Inflammatory macrophage (primary cell): Measurements from ENCODE around the gene FASTK.
A peak's percentile ranks its signal among the peaks of the same experiment; 100 is the strongest.

ENCODE experiments used
- DNase-seq, 2 donors: peaks; one replicate each; pipeline ENCODE4 v3.0.0-alpha.2; 2020 to 2022

FASTK gene

DNA sequence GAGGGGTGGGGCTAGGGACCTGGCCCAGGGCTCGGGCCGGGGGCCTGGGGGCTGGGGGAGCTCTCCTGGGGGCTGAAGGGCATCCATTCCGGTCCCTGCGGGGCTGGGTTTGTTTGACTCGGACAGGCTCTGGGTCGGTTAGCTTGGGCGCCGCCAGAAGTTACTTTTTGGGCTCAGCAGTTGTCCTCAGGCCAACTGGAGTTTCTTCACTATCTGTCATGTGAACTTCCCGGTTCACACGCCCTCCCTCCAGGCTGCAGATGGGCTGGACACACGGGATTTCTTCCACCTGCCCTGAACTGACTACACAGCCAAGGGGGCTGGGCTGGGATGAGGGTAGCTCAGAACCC, 17.4 kb downstream of the FASTK start:
- no peak for DNase-seq

DNA sequence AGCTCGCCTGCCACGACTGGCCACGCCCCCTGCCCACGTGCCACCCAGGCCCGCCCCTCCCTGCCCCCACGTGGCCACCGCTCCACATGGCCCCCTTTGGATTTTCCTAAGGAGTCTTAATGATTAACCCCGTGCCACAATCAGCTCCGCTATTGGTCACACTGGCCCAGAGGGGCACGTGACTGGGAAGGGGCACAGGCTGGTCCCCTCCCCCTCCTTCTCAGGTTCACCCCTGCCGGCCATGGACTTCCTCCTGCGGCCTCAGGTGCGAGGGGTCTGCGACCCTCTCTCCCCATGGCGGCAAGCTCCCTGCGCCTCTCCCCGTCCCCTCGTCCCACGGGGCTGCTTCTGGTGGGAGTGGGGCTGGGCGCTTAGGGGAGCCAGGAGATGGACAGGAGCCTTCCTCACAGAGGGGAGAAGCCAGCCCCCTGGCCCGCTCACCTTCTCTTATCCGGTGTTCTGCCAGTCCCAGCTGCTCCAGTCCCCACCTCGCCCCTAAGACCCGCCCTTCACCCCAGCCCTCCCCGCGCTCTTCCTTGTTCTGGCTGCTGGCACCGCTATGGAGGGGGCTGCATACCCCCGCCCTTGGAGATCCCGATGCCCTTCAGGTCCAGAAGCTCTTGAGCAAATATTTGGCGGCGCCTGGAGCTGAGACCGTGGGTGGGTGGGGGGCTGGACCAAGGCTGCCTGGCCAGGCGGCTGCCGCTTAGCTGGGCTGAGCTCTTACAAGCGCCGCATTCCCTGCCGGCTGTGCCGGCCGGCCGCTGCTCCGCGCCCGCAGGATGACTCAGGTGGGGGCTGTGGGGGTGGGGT, 18.0 kb downstream of the FASTK start:
- no peak for DNase-seq

DNA sequence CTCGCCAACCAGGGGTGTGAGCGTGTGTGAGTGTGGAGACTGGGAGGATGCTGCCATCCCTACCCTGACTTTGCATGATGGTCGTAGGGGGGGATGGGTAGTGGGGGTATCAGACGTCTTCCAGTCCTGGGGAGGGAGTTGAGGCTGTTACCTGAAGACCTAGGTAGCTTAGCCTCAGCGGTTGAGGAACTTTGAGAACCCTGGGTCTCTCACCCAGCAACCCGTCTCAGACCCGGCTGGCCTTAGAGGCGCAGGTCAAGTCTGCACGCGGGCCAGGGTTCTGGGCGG, 18.6 kb downstream of the FASTK start:
- DNase-seq: no peak

DNA sequence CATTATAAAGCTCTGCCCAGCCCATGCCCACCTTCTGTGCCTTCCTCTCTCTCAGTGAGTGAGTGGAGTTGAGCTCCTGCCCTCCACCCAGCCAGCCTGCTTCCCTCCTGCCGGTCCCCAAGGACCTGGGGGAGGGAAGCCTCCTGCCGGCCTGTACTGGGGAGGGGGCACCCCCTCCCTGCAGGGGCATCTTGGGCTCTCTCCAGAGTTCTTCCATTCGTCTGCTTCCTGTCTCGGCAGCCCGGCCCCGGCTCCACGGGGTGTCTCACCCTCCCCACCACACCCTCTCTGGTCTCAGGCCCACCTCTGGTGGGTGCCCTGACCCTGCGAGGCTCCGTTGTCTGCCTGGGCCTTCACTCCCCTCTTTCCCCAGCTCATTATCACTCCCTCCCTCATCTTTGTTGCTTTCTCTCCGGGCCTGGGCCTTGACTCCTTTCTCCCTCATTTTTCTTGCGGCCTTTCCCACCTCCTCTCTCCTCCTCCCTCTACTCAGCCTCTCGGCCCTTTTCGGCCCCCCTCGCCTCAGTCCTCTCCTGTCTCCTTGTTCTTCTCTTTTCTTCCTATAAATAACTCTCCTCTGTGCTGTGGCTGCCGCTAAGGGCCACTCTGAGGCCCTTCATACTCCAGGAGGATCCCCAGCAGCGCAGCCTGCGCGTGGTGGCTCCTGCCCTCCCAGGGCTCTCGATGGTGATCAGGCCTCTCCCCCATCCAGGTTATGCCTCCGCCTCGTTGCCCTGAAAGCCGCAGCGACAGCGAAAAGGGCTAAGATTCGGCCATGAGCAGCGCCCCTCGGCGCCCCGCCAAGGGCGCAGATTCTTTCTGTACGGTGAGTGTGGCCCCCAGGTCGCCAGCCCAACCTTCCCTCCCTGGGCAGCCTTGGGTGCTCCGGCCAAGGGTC, 19.1 kb downstream of the FASTK start:
- no peak for DNase-seq

DNA sequence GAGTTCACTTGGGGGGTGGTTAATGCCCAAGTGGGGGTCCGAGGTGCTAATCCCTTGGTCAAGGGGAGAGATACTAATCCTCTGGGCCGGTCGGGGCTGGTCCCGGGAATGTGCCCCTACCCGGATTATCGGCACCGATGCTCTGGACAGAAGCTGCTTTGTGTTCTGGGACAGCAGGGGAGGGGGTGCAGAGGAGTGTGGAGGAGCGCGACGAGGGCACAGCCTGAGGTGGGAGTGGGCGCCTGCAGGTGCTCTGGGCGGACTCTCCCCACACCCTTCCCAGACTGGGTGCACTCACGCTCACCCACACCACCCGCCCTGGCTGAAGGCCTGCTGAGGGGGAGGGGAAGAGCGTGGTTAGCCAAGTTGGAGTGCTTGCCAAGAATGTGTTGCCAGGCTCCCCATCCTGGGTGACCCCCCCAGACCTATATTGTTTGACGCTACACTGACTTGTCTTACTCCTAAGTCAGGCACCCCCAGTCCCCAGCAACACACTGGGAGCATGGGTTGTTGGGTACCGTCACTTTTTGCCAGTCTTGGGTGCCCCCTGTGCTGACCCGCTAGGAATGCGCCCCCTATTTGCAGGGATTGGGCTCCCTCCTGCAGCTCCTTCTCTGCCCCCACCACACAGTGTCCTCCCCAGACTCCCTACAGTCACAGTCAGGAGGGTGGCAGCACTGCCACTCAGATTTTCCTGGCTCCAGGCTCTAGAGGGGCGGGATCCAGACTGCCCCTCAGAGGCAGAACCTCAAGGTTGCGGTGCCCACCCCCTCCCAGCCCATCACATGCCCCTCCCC, 20.0 kb downstream of the FASTK start:
- peak in 1 of 2 donors; percentile 14 for DNase-seq

DNA sequence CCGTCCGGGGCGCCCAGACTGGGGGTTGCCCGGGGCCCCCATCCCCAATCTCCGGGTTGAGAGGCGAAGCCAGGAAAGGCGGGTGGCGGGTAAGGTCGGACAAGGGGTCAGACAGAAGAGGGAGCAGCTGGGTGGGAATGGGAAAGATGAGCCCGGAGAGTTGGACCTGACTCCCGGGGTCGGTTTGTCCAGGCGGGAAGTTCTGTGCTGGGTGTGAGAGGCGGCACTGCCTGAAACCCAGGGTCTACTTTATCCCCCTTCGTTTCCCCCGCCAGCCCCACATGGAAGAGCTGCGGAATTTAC, 20.5 kb downstream of the FASTK start:
- DNase-seq: no peak

DNA sequence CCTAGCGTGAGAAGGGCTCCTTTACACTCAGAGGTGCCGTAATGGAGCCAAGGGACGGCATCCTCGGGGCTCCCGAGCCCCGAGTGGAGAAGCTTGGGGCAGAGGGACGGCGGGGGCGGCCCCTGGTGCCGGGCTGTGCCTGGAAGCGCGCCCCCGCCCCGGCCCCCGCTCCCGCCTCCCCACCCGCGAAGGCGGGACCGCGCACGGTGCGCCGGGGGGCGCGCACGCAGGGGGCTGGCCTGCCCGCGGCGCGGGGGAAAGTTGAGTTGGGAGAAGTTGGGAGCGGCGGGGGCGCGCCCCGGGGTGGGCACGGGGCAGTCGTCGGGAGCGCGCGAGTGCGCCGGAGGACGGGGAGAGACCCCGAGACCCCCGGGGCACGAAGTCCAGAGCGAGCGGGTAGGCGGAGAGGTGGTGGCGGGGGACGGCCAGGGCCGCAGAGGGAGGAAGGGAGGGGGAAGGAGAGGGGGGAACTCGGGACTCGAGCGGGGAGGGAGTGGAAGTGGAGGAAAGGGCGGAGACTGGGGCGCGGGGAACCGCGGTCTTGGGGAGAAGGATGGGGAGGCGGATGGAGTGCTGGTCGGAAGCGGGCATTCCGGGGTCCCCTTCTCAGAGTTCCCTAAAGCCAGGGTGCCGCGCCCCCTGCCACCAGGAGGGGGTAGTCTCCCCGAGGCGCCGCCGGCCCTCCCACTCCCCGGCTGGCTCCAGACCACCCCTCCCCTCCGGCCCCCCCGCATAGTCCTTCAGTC, 21.1 kb downstream of the FASTK start, which contains the start of gene SLC4A2:
Gene SLC4A2 (plus strand): TSS at position 223 of the 746 bp plus-strand sequence. CDS start 2,399 bp downstream, outside the sequence.
- DNase-seq: peak; percentile 57 to 62

DNA sequence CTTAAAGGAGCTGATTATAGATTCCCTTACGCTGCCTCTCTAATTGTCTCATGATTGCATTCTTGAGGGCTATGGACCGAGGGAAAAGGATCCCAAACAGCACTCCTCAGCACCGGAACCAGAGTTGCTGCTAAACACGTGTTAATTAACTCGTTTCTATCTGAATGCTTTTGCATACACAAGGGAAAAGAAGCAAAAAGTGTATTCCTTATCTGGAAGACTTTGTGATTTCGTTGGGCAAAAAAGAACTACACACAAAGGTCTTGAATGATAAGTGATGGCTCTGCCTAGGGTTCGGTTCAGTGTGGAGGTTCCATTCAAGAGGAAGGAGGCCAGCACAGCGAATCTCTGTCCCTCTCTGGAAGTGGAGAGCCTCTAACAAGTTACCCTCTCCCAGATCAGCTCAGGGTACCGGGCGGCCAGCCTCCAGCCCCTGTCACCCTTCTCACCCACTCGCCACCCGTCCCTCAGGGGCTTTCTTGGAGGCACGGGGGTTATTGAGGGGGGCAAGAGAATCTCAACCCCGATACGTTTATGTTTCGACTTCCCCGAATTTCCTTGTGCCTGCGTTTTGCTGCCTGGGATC, 21.7 kb downstream of the FASTK start:
- peak; percentile 10 to 12 for DNase-seq

DNA sequence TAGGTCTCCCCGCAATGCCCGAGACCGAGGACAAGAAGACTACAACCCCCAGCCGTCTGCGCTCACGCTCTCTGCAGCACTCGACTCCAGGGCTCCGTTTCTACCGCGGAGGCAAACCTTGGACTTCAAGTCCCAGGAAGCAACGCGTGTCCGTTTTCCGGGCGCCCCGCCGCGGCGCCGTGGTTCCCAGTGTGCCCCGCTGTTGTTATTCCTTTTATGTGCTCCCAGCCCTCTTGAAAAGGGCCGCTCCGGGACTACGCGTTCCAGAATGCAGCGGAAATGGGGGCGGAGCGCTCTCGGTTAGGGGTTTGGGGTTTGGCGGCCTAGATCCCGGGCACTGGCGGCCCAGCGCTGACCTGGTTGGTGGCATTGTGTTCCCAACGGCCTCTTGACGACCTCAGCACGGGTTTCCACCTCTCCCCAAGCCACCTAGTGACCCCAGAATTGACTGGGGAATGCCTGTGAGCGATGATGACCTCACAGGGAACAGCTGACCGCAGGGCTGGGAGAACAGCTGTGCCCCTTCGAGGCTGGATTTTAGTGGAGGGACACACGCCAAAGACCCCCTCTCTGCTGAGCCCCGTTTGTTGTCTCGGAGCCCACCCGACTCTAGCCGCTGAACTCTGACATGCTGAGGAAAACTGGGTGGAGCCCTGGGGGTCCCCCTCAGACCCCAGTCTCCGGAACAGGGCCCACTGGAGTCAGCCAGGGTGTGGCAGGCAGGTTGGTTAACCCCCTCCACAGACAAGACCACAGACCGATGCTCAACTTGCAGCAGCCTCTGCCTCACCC, 22.4 kb downstream of the FASTK start:
- DNase-seq: peak; percentile 99 to 100

DNA sequence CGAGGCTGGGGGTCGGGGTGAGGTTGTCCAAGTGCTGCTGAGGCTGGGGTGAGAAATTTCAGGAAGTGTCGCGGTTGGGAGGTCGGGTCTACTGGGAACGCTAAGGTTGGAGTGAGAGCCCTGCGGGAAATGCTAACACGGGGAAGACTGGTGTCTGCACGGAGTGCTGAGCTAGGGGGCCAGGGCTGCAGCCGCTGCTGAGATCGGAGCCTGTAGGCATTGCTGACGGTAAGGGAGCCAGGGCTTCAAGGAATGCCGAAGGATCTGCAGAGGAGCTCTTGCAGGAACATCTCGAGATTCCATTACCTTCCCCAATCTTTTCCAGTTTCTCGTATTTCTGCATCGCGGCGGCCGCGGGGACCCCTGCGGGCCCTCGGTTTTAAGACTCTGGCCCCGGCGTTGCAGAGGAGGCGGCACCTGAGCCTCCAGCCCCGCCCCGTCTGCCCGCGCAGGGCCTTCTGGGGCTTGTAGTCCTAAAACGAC, 23.1 kb downstream of the FASTK start, which contains the start of gene CDK5:
Gene CDK5 (minus strand): TSS at position 392 of the 483 bp plus-strand sequence. CDS start 49 bp downstream, at position 343.
- peak in 1 of 2 donors; percentile 27 for DNase-seq

DNA sequence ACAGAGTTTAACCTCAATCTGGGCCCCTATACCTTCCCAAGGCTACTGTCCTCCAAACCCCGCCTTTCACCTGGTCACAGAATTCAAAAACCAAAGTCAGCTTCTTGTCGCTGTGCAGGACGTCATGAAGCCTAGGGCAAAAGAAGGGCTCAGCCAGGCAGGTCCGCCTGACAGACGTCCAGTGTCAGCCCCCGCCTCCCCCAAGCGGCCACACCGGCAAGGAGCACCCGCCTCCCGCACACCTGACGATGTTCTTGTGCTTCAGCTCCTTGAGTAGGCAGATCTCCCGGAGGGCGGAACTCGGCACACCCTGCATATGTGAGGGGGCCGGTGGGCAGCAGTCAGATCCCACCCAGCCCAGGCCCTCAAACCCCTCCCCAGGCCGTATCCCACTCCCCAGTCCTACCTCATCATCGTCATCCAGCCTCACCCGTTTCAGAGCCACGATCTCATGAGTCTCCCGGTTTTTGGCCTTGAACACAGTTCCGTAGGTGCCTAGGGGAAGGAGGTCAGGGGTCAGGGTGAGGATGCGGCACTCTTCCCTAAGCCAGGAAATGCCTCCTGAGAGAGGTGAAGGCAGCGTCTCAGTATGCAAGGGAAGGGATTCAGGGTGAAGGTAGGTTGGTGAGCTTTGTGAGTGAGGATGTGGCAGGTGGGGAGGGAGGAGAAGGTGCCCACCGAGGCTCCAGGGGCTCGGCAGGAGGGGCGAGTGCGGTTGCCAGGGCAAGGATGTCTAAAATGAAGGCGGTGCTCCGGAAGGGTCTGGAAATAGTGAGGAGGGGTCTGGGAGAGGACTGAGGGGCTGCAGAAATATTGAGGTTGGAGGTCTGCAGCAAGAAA, 23.7 kb downstream of the FASTK start:
- no peak for DNase-seq

DNA sequence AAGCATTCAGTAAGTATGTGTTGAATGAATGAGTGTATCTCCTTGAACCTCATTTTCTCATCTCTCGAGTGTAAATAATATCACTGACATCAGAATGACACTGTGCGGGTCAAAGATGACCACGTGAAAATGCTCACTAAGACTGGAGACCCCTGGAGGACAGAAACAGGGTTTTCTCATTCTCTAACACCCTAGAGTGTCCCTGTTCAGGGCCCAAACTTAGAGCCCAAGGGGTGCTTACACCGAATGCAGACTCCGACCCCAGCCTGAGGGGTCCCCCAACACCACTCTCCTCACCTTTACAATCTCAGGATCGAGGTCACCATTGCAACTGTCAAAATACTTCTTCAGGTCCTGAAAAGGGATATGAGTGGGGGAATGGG, 24.3 kb downstream of the FASTK start:
- no peak for DNase-seq

DNA sequence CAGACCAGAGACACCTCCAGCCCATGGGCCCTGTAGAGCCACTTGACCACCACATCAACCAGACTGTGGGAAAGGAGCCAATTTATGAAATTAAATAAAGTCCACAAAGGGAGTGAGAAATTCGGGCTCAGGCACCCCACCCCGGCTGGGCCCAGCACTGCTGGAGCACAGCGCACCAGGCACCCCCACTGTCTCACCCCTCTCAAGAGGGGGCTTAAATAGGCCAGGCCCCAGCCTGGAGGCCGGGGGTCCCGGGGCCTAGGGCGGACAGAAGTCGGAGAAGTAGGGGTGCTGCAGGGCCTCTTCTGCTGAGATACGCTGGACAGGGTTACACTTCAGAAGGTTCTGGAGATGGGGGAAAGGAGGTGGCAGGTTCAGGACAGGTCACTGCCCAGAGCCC, 26.9 kb downstream of the FASTK start:
- DNase-seq: no peak

DNA sequence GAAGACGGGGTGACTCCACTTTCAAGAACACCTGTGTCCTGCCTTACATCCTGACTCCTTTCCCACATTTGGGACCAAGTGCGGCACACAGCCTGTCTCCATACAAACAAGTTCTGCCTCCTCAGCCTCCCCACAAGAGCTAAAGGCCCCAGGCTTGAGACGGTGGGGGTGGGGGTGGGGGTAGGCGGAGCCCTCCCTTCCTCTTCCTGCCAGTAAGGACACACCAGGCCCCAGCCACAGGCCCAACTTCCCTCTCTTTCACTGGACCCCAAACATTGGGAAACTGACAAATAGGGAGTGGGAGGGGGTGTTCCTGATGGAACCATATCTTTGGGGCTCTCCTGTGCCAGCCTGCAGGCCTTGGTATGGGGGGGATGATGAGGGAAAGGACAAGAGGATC, 27.5 kb downstream of the FASTK start:
- DNase-seq: peak; percentile 60 to 79

DNA sequence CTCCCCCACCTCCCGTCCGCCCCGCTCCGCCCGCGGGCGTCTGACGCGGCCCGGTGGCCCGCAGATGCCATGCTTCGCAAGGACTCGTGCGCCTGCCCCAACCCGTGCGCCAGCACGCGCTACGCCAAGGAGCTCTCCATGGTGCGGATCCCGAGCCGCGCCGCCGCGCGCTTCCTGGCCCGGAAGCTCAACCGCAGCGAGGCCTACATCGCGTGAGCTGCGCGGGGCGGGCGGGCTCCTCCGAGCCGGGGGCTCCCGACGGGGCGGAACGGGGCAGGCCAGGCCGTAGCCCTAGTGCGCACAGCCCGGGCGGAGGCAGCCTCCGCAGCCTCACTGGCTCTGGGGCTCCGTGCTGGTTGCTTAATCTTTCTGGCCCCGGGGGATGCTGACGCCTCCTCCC, 29.5 kb downstream of the FASTK start:
- peak; percentile 46 to 64 for DNase-seq

DNA sequence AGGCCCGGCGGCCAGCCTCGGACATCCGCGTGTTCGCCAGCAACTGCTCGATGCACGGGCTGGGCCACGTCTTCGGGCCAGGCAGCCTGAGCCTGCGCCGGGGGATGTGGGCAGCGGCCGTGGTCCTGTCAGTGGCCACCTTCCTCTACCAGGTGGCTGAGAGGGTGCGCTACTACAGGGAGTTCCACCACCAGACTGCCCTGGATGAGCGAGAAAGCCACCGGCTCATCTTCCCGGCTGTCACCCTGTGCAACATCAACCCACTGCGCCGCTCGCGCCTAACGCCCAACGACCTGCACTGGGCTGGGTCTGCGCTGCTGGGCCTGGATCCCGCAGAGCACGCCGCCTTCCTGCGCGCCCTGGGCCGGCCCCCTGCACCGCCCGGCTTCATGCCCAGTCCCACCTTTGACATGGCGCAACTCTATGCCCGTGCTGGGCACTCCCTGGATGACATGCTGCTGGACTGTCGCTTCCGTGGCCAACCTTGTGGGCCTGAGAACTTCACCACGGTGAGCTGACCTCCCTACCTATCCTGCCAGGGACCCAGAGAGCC, 31.6 kb downstream of the FASTK start:
- no peak for DNase-seq

DNA sequence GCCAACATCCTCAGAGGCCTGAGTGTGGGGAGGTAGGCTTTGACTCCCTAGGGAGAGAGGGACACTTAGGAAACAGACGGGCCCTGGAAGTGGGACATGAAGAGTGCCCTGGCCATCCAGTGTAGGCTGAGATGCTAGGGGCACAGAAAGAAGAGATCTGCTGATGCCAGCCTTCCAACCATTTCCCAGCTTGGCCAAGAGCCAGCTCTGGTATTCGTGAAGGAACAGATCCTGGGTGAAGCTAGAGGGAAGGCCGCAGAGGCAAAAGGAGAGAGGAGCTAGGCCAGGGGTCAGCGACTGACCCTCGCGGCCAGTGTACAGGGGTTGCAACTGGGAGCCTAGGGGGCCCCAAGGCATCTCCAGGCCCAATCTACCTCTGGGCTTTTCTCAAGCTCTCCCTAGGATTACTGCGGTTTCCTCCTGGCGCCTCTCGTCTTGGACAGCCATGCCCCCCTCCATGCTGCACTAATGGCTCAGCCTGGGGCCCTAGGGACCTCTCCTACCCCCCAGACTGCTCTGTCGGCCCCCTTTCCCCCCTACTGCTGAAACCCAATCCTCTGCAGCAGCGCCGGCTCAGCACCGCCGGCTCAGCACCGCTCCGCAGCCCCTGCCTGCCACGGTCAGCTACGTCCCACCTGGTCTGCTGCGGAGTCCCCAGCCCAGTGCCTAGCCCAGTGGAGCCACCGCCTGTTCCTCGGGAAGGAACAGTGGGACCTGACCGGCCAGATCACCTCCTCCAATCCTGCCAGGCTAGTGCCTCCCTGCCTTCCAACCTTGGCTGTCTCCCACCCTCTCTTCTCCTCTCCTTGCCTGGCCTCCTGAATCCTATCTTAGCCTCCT, 32.4 kb downstream of the FASTK start, which contains the start of gene ASIC3:
Gene ASIC3 (plus strand): TSS at position 556 of the 840 bp plus-strand sequence. CDS start 355 bp downstream, outside the sequence.
- DNase-seq: no peak
